ENCODE results near the gene GLG1. TPM values are rescaled to one million over a fixed set of nuclear protein-coding genes. Genes with fewer than 3 reads are reported as not detected.
"Not testable (repeated sequence)": the region's sequence is repeated elsewhere in the genome, so short reads cannot be mapped to it uniquely, and the experiment has no call there.

GLG1 gene
- total RNA-seq, 1 experiment from 2014 or later, result 117 TPM

- POLR2A ChIA-PET (ENCODE audit: unreplicated experiment); BruUV-seq (replicated peaks); CTCF ChIA-PET; H3K36me3 ChIP-seq (ENCODE audit: low read depth); DNase-seq; H3F3A ChIP-seq (ENCODE audit: insufficient read depth, low read depth); H3K27ac ChIP-seq; H3K4me1 ChIP-seq (replicated peaks; ENCODE audit: insufficient read depth); H2AFZ ChIP-seq; H3K9me3 ChIP-seq (ENCODE audit: insufficient read depth, low read depth); H3K4me3 ChIP-seq; intact Hi-C loops (cut with micrococcal nuclease; ENCODE audit: unreplicated experiment); H3K4me2 ChIP-seq; H4K20me1 ChIP-seq (ENCODE audit: insufficient read depth); H3K9me2 ChIP-seq (ENCODE audit: insufficient read depth); H3K27me3 ChIP-seq (ENCODE audit: insufficient read depth, low read depth); H3K79me2 ChIP-seq (ENCODE audit: low read depth): not testable (repeated sequence)
These were observed 186.1 kb downstream of the GLG1 start, which contains the start of gene CLEC18B for GRCh38 chr16:74420612-74421481. Gene CLEC18B, minus strand, starts transcription at chr16:74421478. Its CDS starts 208 bp downstream, at chr16:74421270.

DNA sequence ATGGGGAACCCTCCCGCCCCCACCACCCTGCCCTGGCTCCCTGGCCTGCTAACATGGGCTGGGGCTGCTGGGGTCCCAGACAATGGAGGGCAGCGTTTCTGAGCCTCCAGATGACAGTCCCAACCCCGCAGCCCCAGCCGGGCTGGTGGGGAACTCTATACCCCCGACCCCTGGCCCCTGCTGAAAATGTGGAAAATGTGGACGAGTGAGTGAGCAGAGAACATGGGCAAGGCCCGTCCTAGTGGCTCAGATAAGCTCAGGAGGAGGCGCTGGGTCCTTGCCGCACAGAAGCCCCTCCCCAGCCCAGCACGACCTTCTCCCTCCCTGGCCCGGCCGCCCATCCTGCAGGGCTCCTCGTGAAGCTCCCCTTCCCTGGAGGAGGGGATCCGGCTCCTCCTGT lies 187.1 kb downstream of the GLG1 start:
- H2AFZ ChIP-seq; POLR2A ChIA-PET (ENCODE audit: unreplicated experiment); H3K36me3 ChIP-seq (ENCODE audit: low read depth); CTCF ChIA-PET; H3K4me3 ChIP-seq; H3K79me2 ChIP-seq (ENCODE audit: low read depth); intact Hi-C loops (cut with micrococcal nuclease; ENCODE audit: unreplicated experiment); H3K4me2 ChIP-seq; DNase-seq; BruUV-seq (replicated peaks); H3K27me3 ChIP-seq (ENCODE audit: insufficient read depth, low read depth); H3K27ac ChIP-seq; H3K9me3 ChIP-seq (ENCODE audit: insufficient read depth, low read depth); H3K4me1 ChIP-seq (replicated peaks; ENCODE audit: insufficient read depth); H3K9me2 ChIP-seq (ENCODE audit: insufficient read depth); H4K20me1 ChIP-seq (ENCODE audit: insufficient read depth); H3F3A ChIP-seq (ENCODE audit: insufficient read depth, low read depth): not testable (repeated sequence)

DNA sequence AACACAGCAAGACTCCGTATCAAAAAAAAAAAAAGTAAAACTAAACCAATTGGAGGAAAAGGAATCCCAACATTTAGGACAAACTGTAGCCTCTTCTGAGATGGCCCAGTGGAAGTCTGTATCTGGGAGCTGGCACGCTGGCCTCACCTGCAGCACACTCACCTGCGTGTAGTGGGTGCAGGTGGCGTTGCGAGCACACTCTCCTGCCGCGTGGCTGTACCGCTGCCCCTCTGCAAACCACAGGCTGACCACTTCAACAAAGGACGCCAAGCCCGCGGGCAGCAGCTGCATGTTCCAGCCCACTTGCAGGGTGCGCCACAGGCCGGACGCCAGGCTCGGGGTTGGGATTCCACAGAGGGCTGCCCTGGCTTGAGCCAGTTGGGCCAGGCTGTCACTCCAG lies 189.0 kb downstream of the GLG1 start:
- H3K27me3 ChIP-seq (ENCODE audit: insufficient read depth, low read depth); BruUV-seq (replicated peaks); H3K27ac ChIP-seq; H3F3A ChIP-seq (ENCODE audit: insufficient read depth, low read depth); POLR2A ChIA-PET (ENCODE audit: unreplicated experiment); H4K20me1 ChIP-seq (ENCODE audit: insufficient read depth); H3K4me1 ChIP-seq (replicated peaks; ENCODE audit: insufficient read depth); H3K36me3 ChIP-seq (ENCODE audit: low read depth); intact Hi-C loops (cut with micrococcal nuclease; ENCODE audit: unreplicated experiment); H2AFZ ChIP-seq; DNase-seq; H3K9me2 ChIP-seq (ENCODE audit: insufficient read depth); CTCF ChIA-PET; H3K79me2 ChIP-seq (ENCODE audit: low read depth); H3K9me3 ChIP-seq (ENCODE audit: insufficient read depth, low read depth); H3K4me3 ChIP-seq; H3K4me2 ChIP-seq: not testable (repeated sequence)

DNA sequence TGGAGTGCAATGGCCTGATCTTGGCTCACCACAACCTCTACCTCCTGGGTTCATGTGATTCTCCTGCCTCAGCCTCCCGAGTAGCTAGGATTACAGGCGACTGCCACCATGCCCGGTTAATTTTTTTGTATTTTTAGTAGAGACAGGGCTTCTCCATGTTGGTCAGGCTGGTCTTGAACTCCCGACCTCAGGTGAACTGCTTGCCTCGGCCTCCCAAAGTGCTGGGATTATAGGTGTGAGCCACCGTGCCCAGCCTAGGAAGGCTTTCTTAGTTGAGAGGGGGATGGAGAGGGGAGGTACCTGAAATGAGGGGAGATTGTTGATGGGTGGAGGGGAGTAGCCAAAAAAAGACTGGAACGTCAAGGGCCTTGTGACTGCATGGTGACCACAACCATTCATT lies 193.0 kb downstream of the GLG1 start:
- H3K79me2 ChIP-seq (ENCODE audit: low read depth); H2AFZ ChIP-seq; POLR2A ChIA-PET (ENCODE audit: unreplicated experiment); H3K9me2 ChIP-seq (ENCODE audit: insufficient read depth); BruUV-seq (replicated peaks); H3K27ac ChIP-seq; H3K4me2 ChIP-seq; DNase-seq; H3K4me1 ChIP-seq (replicated peaks; ENCODE audit: insufficient read depth); intact Hi-C loops (cut with micrococcal nuclease; ENCODE audit: unreplicated experiment); H3K4me3 ChIP-seq; H3K36me3 ChIP-seq (ENCODE audit: low read depth); H3F3A ChIP-seq (ENCODE audit: insufficient read depth, low read depth); H4K20me1 ChIP-seq (ENCODE audit: insufficient read depth); H3K27me3 ChIP-seq (ENCODE audit: insufficient read depth, low read depth); H3K9me3 ChIP-seq (ENCODE audit: insufficient read depth, low read depth); CTCF ChIA-PET: not testable (repeated sequence)

GRCh38 chr16:74413485-74413884 lies 193.4 kb downstream of the GLG1 start:
- H3K79me2 ChIP-seq (ENCODE audit: low read depth); intact Hi-C loops (cut with micrococcal nuclease; ENCODE audit: unreplicated experiment); H4K20me1 ChIP-seq (ENCODE audit: insufficient read depth); CTCF ChIA-PET; H3K4me3 ChIP-seq; H3K4me1 ChIP-seq (replicated peaks; ENCODE audit: insufficient read depth); H3F3A ChIP-seq (ENCODE audit: insufficient read depth, low read depth); H3K27ac ChIP-seq; H3K9me3 ChIP-seq (ENCODE audit: insufficient read depth, low read depth); H3K4me2 ChIP-seq; H3K36me3 ChIP-seq (ENCODE audit: low read depth); H2AFZ ChIP-seq; H3K27me3 ChIP-seq (ENCODE audit: insufficient read depth, low read depth); H3K9me2 ChIP-seq (ENCODE audit: insufficient read depth); POLR2A ChIA-PET (ENCODE audit: unreplicated experiment); BruUV-seq (replicated peaks): not testable (repeated sequence)
- peak in 1 of 2 experiments; percentile 26 for DNase-seq

- H3K4me1 ChIP-seq (replicated peaks; ENCODE audit: insufficient read depth); H2AFZ ChIP-seq; H3K4me2 ChIP-seq; H3K27ac ChIP-seq; CTCF ChIA-PET; H3K36me3 ChIP-seq (ENCODE audit: low read depth); H3K79me2 ChIP-seq (ENCODE audit: low read depth); intact Hi-C loops (cut with micrococcal nuclease; ENCODE audit: unreplicated experiment); H4K20me1 ChIP-seq (ENCODE audit: insufficient read depth); POLR2A ChIA-PET (ENCODE audit: unreplicated experiment); H3K27me3 ChIP-seq (ENCODE audit: insufficient read depth, low read depth); H3K4me3 ChIP-seq; H3F3A ChIP-seq (ENCODE audit: insufficient read depth, low read depth); H3K9me3 ChIP-seq (ENCODE audit: insufficient read depth, low read depth); H3K9me2 ChIP-seq (ENCODE audit: insufficient read depth); BruUV-seq (replicated peaks): not testable (repeated sequence)
- peak in 1 of 2 experiments; percentile 5 for DNase-seq
These were observed 194.0 kb downstream of the GLG1 start for GRCh38 chr16:74412775-74413390.

DNA sequence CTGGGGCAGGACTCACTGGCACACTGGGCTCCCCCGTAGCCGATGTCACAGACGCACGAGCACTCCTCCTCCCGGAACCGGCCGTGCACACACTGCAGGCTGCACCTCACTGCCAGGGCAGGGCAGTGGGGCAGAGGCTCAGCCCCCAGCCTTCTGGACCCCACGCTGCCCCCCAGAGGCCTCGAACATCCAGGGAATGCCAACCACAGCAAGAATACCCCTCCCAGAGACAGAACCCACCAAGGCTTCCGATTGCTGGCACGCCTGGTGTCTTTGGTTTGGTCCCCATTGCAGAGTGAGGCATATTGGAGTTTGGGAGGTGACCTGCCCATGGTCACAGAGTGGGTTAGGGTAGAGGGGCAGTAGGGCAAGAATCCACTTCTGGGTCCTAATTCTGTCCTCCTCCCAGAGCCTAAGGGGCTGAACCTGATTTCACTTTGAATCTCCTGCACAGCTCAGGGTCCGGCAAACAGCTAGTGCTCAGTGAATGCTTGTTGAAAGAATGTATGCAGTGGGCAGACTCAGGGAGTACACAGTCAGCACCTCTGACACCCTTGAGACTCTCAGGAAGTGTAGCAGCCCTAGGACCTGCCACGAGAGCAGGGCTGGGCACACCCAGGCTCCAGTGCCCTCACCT lies 194.7 kb downstream of the GLG1 start:
- H2AFZ ChIP-seq; CTCF ChIA-PET; POLR2A ChIA-PET (ENCODE audit: unreplicated experiment); H3K9me3 ChIP-seq (ENCODE audit: insufficient read depth, low read depth); H3K36me3 ChIP-seq (ENCODE audit: low read depth); H3K27ac ChIP-seq; H3F3A ChIP-seq (ENCODE audit: insufficient read depth, low read depth); intact Hi-C loops (cut with micrococcal nuclease; ENCODE audit: unreplicated experiment); H3K27me3 ChIP-seq (ENCODE audit: insufficient read depth, low read depth); H4K20me1 ChIP-seq (ENCODE audit: insufficient read depth); H3K4me1 ChIP-seq (replicated peaks; ENCODE audit: insufficient read depth); H3K9me2 ChIP-seq (ENCODE audit: insufficient read depth); H3K4me2 ChIP-seq; DNase-seq; BruUV-seq (replicated peaks); H3K4me3 ChIP-seq; H3K79me2 ChIP-seq (ENCODE audit: low read depth): not testable (repeated sequence)

Data from PC-9 (cell line).